GM21723 (cell line): Measurements from ENCODE around the gene TMEM191C.
"Not testable (repeated sequence)": the region's sequence is repeated elsewhere in the genome, so short reads cannot be mapped to it uniquely, and the experiment has no call there.

Experiments used
- ATAC-seq: cut with Tn5 transposase; IDR thresholded peaks from one replicate; pipeline ENCODE4 v1.9.1; 2021; ENCODE audit warnings: mild to moderate bottlenecking, moderate library complexity; ENCODE audit not compliant: unreplicated experiment

TMEM191C gene

DNA sequence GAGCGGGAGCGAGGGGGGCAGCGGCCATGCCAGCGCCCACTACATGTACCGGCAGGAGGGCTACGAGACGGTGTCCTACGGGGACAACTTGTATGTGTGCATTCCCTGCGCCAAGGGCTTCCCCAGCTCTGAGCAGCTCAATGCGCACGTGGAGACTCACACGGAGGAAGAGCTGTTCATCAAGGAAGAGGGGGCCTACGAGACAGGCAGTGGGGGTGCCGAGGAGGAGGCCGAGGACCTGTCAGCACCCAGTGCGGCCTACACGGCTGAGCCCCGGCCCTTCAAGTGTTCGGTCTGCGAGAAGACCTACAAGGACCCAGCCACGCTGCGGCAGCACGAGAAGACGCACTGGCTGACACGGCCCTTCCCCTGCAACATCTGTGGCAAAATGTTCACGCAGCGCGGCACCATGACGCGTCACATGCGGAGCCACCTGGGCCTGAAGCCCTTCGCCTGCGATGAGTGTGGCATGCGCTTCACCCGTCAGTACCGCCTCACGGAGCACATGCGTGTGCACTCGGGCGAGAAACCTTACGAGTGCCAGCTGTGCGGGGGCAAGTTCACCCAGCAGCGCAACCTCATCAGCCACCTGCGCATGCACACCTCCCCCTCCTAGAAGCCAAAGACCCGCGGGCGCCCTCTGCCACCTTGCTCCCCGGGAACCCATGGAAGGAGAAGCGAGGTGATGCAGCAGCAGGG is 20.9 kb upstream of the TMEM191C start:
- ATAC-seq, result no peak

DNA sequence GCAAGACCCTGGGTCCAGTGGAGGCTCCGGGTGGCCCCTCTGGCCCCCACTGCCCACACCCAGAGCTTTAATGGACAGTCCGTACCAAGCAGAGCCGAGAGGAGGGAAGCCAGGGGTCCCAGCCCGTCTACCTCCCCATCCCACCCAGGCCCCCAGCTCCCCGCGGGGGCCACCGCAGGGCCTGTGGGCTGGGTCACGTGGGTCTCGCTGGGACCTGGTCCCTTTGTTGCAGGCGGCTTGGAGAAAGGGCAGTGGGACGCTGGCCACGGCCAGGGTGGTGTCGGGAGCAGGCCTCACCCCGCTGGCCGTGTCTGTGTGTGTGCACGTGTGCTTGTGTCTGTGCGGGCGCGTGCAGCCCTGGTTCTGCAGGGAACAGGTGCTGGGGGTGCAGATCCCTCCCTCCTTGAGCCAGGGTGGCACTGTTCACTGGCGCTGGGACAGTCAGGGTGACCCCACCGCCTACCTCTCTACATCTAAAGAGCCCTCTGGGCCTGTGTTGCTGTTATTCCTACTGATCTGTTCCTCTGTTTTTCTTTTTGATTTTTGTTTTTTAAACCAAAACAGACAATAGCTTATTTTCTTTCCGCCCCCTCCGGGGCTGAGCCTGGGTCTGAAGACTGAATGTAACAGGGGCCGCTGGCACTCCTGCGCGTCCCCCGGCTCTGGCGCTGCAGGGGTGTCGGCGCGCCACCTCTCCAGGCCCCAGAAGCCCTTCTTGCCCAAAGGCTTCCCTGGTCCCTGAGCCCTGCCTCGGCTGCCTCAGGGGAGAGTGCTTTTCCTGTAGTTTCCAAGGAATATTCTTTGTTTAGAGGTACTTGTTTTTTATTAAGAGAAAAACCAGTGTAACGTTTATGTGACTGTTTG is 20.1 kb upstream of the TMEM191C start:
- no peak for ATAC-seq

DNA sequence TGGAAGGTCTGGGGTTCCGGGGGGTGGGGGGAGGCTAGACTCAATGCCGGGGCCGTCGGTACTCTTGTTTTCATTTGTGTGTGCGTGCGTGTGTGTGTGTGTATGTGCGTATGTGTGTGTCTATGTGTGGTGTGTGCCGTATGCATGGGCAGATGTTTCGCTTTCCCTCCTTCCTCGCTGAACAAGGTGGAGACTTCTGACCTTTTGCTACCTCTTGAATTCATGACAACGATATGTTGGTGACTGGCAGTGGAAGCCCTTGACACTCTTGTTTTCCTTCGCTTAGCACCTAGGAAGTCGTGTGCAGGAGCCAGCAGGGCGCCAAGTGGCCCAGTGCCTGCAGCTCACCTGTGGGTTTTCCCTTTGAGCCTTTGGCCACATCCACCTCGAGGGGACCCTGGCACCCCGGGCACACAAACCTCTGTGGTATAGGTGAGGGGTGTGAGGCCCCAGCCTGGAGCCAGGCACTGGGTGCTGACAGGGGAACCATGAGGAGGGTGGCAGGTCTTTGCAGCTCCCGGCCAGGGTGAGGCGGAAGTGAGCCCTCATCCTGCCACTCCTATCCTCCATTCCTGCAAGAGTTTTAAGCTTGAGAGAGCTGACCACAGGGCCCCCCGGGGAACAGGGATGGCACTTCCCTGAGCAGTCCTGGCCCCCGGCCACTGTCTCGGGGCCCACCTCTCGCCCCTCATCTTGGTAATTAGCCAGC is 19.3 kb upstream of the TMEM191C start:
- no peak for ATAC-seq

DNA sequence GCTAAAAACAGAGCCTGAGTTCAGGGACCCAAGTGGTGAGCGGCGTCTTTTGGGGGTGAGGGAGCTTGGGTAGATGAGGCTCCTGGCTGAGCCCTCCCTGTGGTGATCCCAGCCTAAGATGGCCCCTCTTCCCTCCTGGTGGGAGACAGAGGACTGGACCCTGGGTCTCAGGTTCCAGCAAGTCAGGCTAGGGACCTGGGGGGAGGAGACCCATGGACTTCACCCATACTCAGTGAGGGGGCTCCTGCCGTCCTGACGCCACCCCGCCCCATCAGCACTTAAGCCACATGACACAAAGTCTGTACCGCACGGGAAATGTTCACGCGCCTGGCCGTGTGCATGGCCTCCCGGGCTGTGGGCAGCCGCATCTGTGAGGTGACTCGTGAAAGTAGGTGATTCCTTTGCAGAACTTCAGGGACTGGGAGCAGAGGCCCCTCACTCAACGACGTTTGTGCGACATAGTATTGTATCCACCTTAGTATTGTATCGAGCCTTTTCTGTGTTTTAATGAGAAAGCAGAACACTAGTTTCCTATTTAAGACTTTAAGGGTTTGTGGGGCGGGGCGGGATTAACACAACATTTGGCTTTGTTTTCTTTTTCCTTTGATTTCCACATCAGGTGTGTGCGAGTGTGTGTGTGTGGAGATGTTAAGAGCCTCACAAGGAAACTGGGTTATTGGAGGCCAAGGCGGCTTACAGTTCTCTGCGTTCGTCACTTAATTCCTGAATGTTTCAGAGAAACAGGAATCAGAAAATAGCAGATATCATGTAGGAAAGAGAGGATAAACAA is 18.4 kb upstream of the TMEM191C start:
- ATAC-seq, result no peak

DNA sequence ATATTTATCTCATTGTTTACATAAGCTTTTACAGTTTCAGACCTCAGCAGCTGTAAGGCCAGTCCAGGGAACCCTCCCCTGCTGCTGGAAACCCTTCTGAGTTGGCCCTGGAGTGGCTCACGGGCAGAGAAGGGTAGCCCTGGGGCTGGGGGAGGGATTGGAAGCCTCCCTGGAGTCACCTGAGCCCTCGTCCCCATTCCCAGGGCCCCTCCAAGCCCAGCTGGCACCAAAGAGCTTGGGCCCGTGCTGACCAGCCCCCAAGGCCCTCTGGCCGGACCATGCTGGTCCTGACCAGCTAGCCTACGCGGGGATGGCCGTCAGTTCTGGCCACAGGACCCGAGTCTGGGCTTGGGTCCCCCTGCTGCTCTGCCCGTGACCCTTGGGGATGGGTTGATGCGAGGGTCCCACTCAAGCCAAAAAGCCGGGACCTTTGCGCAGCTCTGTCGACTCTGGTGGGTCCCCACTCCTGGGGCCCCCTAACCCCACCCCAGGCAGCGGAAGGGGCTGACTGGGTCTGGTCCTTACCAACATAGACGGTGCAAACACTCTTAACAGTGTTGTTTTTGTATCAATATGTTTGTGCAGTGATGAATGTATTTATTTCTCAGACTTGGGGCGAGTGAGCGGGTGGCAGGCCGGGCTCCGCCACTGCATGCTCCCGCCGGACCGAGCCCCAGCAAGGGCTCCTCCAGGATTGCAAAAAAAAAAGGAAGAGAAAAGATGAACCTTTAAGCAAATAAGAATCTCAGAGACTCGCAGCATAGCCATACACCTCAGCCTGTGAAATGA is 17.5 kb upstream of the TMEM191C start:
- no peak for ATAC-seq

DNA sequence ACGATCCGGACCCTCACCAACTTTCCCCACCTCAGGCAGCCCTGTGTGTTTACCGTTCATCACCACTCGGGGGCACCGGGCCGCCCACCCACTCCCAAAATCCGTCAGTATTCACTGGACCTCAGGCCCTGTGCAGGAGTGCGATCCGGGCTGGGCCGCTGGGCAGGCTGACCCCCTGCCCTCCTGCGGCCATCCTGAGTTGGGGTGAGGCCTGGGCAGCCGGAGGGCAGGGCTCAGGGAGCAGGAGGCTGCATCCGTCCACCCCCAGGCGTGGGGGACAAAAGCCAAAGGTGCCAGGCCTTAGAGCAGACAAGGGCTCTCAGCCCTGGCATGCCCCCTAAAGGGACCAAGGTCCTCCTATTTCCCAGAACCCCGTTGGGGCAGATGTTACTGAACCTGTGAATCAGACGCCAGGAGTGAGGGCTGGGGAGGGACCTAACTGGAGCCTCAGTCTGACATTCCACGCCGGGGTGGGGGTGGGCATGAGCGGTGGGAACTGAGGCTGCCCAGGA is 16.8 kb upstream of the TMEM191C start:
- no peak for ATAC-seq

DNA sequence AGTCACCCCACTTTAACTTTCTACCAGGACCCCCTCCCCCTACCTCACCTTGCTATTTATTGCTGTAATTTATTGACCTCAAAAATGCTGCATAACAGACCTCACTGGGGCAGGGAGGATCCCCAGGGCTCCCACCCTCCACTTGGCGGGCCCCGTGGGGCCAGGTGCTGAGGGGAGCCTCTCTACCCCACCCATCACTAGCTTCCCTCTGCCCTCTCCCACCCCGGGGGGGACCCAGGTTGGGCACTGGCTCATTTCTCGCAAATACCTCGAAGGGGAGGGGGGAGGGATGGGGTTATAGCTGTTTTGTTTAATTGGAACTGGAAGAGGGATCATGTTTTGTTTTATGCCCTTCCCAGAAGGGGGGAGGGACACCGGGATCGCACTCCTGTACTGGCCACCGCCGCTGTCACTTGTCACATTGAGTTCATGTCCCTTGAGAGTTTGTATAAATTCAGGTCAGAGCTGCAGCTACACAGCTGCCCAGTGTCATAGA is 16.3 kb upstream of the TMEM191C start:
- ATAC-seq, result no peak

DNA sequence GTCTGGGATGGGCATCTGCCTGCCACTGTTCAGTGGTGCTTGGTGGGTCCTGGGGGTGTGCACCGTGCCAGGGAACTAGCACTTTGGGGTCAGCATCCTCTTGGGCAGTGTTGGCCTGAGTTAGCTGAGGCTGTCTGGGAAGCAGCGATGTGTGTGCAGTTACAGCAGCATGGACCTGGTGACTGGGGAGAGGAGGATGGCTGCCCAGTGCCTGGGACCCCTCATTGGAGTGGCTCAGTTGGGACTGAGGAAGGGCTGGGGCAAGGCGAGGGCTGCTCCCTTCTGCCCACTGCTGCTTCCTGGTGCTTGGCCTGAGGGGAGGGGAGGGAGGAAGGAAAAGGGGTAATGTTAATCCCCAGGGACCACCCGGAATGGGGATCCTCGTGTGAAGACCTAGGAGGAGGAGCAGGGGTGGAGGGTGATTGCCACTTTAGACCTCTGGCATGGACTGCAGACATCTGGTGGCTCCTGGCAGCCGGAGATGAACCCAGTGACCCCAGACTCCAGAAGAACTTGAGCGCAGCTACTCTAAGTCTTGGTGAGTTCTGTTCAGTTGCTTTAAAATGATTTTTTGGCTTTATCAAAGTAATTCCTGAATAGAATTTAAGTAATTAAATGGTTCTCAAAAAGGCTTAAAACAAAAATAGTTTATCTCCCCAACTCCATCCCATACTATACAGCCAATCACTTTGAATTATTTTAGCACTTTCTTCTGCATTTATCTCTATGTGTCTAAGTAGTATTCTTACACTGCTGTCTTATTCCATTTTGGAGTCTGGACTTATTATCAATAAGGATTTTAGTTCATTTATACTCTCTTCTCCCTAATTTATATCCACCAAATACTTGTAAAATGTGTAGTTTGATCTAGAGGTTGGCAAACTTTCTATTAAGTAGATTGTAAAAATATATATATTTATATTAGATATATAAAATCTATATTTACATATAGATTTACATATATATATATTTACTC is 15.4 kb upstream of the TMEM191C start:
- no peak for ATAC-seq

DNA sequence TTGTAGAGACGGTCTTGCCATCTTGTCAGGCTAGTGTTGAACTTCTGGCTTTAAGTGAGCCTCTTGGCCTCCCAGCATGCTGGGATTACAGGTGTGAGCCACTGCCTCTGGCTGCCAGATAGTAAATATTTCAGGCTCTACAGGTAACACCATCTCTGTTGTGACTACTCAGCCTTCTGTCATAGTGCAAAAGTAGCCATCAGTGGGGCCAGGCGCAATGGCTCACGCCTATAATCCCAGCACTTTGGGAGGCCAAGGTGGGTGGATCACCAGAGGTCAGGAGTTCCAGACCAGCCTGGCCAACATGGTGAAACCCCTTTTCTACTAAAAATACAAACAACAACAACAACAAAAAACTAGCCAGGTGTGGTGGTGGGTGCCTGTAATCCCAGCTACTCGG is 14.5 kb upstream of the TMEM191C start:
- ATAC-seq, result not testable (repeated sequence)

DNA sequence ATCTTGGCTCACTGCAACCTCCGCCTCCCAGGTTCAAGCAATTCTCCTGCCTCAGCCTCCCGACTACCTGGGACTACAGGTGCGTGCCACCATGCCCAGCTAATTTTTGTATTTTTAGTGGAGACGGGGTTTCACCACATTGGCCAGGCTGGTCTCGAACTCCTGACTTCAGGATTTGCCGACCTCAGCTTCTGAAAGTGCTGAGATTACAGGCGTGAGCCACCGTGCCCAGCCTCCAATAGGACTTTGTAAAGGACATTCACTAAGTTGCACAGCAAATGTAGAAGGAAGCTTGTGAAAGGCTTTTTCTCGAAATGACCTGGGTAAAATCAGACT is 12.2 kb upstream of the TMEM191C start:
- not testable (repeated sequence) for ATAC-seq

DNA sequence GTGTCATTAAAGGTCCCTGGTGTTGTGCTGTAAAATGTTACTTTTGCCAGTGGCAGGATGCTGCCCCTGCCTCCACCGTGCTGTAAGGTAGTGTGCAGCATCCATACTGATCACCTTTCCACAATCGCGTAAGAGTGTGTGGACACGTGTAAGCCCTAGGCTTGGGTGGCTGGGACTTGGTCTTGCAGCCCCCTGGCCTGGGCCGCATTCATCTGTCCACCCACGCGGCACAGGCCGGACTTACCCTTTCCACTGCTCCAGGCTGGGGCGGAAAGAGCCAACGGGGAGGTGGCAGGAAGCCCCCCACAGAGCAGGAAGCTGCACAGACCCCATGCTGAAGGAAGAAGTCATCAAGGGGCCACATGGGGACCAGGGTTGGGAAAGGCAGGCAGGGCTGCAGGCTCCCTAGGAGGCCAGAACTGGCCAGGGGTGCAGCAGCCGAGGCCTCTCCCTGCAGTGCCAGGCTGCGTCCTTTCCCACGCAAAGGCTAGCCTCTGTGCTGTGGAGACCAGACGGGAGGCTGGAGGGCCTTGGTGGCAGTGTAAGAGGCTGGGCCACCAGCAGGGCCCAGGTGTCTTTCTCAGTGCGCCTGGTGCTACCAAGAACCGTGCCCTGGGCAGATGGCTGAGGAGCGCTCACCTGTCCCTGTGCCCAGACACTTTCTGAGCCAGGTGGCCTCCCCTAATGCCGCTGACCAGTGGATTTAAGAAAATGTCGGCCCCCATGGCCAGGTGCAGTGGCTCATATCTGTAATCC is 11.7 kb upstream of the TMEM191C start:
- no peak for ATAC-seq

DNA sequence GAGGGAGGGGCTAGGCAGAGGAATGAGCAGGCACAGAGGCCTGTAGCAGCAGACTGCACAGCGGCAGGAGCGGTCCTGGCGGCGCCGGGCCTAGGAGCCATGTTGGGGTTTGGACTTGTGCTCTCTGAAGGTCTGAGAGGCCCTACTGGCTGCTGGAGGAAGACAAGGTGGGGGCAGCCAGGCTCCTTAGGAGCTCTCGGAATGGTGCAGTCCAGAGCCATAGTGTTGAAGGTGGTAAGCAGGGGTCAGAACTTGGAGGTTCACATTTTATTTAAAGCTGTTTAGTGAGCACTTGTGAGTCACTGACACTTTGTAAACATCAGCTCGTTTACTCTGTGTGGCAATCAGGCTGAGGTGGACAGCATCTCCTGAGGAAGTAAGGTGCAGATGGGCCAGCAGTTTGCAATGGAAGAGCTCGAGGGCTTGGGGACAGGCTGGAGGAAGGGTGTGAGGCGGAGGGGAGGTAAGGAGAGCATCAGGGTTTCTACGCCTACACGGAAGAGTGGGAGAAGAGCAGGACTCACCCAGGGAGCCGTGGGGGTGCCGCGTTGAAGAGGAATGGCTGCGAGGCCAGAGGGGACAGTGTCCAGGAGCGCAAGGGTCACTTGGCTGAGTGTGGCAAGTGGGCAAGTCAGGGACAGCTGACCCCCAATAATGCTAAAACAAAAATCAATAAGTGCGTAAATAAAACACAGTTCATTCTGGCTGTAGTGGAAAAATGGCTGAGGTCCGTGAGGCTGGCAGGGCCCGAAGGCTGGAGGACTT is 10.0 kb upstream of the TMEM191C start:
- ATAC-seq, result no peak

DNA sequence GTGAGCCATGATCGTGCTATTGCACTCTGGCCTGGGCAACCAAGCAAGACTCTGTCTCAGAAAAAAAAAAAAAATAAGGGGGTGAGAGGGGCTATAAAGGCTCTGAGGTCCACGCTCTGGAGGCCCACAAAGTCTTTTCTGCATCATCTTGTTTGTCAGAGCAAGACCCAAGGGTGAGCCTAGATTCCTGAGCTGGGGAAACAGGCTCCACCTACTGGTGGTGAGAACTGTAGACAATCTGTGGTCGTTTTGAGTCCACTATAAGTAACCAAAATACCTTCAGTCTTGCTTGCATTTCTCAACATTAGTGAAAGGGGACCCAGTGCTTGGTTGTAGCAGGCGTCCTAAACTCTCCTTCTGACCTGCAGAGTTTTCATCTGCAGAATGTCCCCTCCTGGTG is 4.5 kb upstream of the TMEM191C start:
- not testable (repeated sequence) for ATAC-seq

DNA sequence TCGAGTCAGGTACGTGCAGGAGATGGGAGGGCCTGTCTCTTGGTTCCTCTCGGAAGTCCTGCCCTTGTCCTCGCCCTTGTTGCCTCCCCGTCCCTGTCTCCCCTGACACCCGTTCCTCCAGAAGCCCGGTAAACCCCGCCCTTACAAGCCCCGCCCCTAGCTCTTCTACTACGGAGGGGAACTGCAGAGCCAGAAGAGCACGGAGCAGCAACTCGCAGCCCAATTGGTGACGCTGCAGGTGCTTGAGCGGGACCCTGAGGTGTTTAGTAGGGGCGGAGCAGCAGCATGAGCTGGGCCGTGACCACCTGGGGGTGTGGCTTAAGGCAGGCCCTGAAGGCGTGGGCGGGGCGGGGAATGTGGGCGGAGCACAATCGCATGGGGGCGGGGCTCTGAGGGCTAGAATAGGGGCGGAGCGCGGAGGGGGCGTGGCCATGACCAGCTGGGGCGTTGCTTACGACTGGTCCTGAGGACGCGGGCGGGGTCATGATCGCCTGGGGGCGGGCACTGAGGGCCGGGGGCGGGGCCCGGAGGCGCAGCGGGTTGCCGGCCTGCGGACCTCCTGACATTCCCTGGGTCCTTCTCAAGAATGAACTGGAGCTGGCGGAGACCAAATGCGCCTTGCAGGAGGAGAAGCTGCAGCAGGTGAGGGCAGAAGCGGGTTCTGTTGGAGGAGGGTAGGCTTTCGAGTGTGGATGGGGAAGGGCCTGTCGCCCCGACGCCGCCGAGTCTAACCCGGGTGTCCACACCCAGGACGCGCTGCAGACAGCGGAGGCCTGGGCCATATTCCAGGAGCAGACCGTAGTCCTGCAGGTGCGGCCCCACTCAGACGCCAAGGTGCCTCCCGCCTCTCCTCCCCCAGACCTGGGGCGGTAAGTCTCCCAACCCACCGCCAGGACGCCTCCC is 1.3 kb downstream of the TMEM191C start:
- peak; percentile 90 for ATAC-seq

DNA sequence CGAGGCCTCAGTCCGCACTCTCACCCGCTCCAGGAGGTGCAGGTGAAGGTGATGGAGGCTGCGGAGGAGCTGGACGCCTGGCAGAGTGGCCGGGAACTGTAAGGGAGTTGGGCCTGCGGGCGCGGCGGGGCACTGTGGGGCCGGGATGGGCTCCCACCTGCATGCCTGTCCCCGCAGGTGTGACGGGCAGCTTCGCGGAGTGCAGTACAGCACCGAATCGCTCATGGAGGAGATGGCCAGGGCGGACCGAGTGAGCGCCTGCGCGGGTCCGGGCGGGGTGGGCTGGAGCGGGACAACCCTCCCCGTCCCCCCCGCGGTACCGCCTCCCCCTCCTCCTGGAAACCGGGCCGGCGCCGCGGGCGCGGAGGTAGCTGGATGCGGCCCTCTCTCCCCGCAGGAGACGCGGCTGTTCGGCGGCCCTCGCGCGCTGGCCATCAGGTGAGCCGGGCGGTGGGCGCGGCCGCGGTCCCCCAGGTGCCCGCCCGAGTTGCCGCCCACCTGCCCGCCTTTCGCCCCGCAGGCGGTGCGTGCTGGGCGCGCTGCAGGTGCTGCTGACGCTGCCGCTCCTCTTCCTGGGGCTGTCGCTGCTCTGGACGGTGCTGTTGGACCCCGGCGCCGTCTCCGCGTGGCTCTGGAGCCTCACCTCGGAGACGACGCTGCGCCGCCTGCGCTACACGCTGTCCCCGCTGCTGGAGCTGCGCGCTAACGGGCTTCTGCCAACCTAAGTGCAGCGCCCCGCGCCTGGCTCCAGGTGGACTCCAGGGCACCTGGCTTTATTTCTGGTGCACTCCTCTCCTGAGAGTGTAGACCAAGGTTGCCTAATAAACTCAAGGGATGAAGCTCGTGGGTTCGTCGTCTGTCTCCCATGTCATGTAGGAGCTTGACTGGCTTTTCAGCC is 2.2 kb downstream of the TMEM191C start:
- ATAC-seq, result not testable (repeated sequence)
